IPS DF 6.9 (cell line): Measurements from ENCODE around the gene ASTN1.

Experiments used
- DNase-seq: peaks from one replicate; pipeline ENCODE4 v3.0.0-alpha.2; 2013; ENCODE audit warnings: low read depth, low spot score
- H3K27ac ChIP-seq: one replicate; pipeline ENCODE4 v1.5.1; 2013; ENCODE audit warnings: low read length, control low read depth
- H3K27me3 ChIP-seq: 2 replicates; pipeline ENCODE4 v1.6.1; 2013; ENCODE audit warnings: mild to moderate bottlenecking, low read length; ENCODE audit not compliant: control insufficient read depth, insufficient read depth
- H3K36me3 ChIP-seq: 2 replicates; pipeline ENCODE4 v1.6.1; 2013; ENCODE audit warnings: low read length; ENCODE audit not compliant: control insufficient read depth, insufficient read depth
- H3K4me1 ChIP-seq: 2 replicates; pipeline ENCODE4 v1.6.1; 2013; ENCODE audit warnings: low read length; ENCODE audit not compliant: control insufficient read depth, insufficient read depth
- H3K4me3 ChIP-seq: 2 replicates; pipeline ENCODE4 v1.5.1; 2013; ENCODE audit warnings: mild to moderate bottlenecking, low read length
- H3K9me3 ChIP-seq: 2 replicates; pipeline ENCODE4 v1.6.1; 2013; ENCODE audit warnings: low read length, inconsistent platforms; ENCODE audit not compliant: control insufficient read depth, insufficient read depth
- WGBS: extraction: QIAGEN DNeasy Blood & Tissue Kit; methylation state at CpG from one replicate; pipeline ENCODE4 v1.1.7; 2013; ENCODE audit warnings: mixed read lengths, missing lambda C conversion rate; ENCODE audit not compliant: insufficient read length, insufficient coverage; 5-methylcytosine and 5-hydroxymethylcytosine counted together

ASTN1 gene

GRCh38 chr1:176839216-176839615 lies 325.3 kb downstream of the ASTN1 start:
- no peaks in the 10 kb centered on the region for H3K27me3 ChIP-seq
- H3K27ac ChIP-seq, result no peak overlapping the region
- WGBS, result no CpG with 5 or more reads among the region's 4 CpGs
- H3K4me1 ChIP-seq, result no peaks in the 10 kb centered on the region
- H3K9me3 ChIP-seq, result no peaks in the 10 kb centered on the region
- DNase-seq, result no peak
- no peak overlapping the region for H3K4me3 ChIP-seq
- no peaks in the 10 kb centered on the region for H3K36me3 ChIP-seq

- Histone ChIP-seq H3K36me3 (no peaks in the 10 kb centered on the region), H3K9me3 (no peaks in the 10 kb centered on the region), H3K4me1 (no peaks in the 10 kb centered on the region), H3K27ac (no peak overlapping the region), H3K27me3 (no peaks in the 10 kb centered on the region), H3K4me3 (no peak overlapping the region)
- no CpG with 5 or more reads among the region's 5 CpGs for WGBS
- DNase-seq, result no peak
Measured at GRCh38 chr1:176838276-176838995, 326.1 kb downstream of the ASTN1 start.

GRCh38 chr1:176837708-176838107 lies 326.8 kb downstream of the ASTN1 start:
- WGBS, result no CpG with 5 or more reads among the region's 2 CpGs
- no peak for DNase-seq

DNA sequence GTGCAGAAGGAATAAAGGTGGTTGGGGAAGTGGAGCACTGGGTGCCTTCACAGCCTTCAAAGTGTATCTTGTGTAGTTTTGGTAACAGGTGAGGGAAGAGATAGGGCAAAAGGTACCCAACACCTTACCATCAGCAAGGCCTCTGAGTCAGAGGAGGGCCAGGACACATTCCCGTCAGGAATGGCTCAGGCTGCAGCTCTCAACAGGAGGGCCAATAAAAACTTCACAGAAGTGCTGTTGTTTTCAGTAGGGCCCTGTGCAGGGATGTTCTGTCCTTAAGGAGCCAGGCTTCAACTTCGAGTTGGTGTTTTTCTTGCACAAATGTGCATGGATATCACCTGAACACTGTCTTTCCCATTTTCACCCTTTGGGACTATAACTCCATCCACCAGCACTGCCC lies 333.4 kb downstream of the ASTN1 start:
- no peak overlapping the region for H3K27ac ChIP-seq
- no CpG with 5 or more reads among the region's 2 CpGs for WGBS
- DNase-seq, result no peak
- H3K36me3 ChIP-seq, result no peaks in the 10 kb centered on the region
- no peak overlapping the region for H3K4me3 ChIP-seq
- no peaks in the 10 kb centered on the region for H3K9me3 ChIP-seq
- no peaks in the 10 kb centered on the region for H3K4me1 ChIP-seq
- no peaks in the 10 kb centered on the region for H3K27me3 ChIP-seq

More at GRCh38 chr1:176837708-176838107, 326.8 kb downstream of the ASTN1 start:
- H3K36me3 ChIP-seq, result no peaks in the 10 kb centered on the region
- no peak overlapping the region for H3K4me3 ChIP-seq
- no peaks in the 10 kb centered on the region for H3K9me3 ChIP-seq
- H3K4me1 ChIP-seq, result no peaks in the 10 kb centered on the region
- no peaks in the 10 kb centered on the region for H3K27me3 ChIP-seq
- H3K27ac ChIP-seq, result no peak overlapping the region

DNA sequence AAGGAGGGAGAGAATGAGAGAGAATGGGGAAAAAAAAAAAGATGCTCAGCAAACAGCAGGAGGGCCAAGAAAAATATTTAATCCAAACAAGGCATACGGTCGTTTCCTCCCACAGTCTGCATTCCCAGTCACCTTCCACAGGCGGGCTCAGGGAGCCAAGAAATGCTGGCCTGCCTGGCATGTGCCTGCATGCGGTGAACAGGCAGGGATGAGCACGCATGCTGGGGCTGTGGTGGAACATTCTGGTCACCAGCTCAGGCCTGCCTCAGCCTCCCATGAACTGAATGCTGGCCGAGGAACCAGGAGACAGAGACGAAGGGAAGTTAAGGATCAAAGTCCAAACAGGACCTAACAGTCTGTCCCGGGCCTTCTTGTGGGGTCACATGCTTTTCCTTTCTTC lies 335.3 kb downstream of the ASTN1 start:
- DNase-seq, result no peak
- no peaks in the 10 kb centered on the region for H3K4me1 ChIP-seq
- H3K27ac ChIP-seq, result no peak overlapping the region
- no peaks in the 10 kb centered on the region for H3K9me3 ChIP-seq
- no CpG with 5 or more reads among the region's 8 CpGs for WGBS
- H3K27me3 ChIP-seq, result no peaks in the 10 kb centered on the region
- H3K4me3 ChIP-seq, result no peak overlapping the region
- no peaks in the 10 kb centered on the region for H3K36me3 ChIP-seq

DNA sequence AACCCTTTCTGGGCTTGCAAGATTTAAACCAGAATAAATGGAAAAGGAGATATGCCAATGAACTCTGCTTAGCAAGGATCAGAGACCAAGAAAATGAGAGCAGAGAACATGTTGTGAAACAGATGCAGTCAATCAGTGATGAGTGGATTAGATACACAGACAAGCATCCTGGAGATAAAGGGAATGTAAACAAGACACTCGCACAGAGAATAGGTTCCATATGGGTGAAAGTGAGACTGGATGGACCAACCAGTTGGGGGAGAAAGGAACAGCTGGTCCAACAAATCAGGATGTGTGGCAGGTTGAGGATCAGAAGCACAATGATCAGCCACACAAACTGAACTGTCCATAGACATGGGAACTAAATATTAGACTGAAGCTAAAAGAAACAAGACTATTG lies 338.2 kb downstream of the ASTN1 start:
- Histone ChIP-seq H3K4me3 (no peak overlapping the region), H3K27ac (no peak overlapping the region), H3K4me1 (no peaks in the 10 kb centered on the region), H3K36me3 (no peaks in the 10 kb centered on the region), H3K27me3 (no peaks in the 10 kb centered on the region), H3K9me3 (no peaks in the 10 kb centered on the region)
- DNase-seq, result no peak
- no CpG with 5 or more reads among the region's 1 CpG for WGBS

DNA sequence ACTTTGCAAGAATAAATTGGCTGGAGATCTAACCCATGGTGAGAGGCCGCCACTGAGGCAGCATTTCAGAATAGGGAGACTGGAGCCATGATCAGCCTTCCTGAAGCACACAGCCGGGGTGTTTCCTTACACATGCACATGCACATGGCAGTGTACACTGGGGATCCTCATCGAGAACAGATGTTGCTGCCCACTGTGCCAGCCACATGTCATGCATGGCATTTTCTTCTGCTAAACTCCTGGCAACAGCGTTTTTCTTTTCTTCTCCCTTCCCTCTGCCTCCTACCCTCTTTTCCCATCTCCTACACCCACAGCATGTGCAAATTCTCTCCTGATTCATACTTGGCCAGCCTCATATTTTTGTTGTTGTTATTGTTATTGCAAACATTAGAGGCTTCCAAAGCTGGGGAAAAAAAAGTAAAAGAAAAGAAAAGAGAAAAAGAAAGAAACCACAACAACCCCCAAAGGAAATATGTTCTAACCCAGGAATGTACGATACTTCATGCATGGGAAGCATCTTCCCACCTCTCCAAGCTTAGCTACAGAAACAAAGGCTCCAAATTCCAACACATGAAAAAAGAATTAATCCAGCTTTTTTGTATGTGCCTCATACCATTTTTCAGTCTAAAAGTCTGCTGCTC lies 344.0 kb downstream of the ASTN1 start:
- H3K4me1 ChIP-seq, result peaks cover 2% of the 10 kb centered on the region; the same call in 1 of the 2 replicates
- no peaks in the 10 kb centered on the region for H3K36me3 ChIP-seq
- no peaks in the 10 kb centered on the region for H3K27me3 ChIP-seq
- no peak for DNase-seq
- H3K27ac ChIP-seq, result no peak overlapping the region
- no peaks in the 10 kb centered on the region for H3K9me3 ChIP-seq
- H3K4me3 ChIP-seq, result no peak overlapping the region
- WGBS, result no CpG with 5 or more reads among the region's 5 CpGs

DNA sequence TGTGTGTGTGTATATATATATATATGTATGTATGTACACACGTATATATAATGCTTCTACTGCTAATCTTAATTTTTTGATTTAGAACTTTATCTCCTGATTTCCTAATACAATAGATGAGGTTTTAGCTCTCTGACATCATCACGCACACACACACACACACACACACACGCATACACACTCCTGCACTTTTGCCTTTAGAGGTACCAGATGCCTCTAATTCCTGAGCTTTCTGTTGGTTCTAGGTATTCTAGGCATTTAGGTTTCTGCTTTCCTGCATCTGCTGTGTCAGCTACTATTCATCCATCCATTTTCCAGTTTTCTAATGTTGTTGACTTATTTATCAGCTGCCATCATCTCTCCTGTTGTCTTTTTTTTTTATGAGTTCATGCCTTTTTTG lies 348.3 kb downstream of the ASTN1 start:
- Histone ChIP-seq H3K36me3 (no peaks in the 10 kb centered on the region), H3K9me3 (no peaks in the 10 kb centered on the region), H3K27ac (no peak overlapping the region), H3K27me3 (no peaks in the 10 kb centered on the region), H3K4me3 (no peak overlapping the region), H3K4me1 (peaks cover 3% of the 10 kb centered on the region; the same call in 1 of the 2 replicates)
- WGBS, result no CpG with 5 or more reads among the region's 3 CpGs
- DNase-seq, result no peak

DNA sequence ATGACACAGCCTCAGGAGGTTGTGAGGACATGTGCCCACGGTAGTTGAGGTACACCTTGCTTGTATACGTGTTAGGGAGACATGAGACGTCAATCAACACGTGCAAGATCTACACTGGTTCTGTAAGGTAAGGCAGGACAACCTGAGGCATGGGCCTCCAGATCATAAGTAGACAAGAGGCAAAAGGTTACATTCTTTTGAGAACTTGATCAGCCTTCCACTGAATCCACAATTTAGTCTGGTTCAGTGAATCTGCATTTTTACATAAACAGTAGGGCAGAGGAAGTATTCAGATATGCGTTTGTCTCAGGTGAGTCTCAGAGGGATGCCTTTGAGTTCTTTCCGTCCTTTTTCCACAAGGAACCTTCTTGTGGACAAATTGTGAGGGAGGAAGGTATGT lies 348.9 kb downstream of the ASTN1 start:
- Histone ChIP-seq H3K4me3 (no peak overlapping the region), H3K27me3 (no peaks in the 10 kb centered on the region), H3K4me1 (peaks cover 3% of the 10 kb centered on the region; the same call in 1 of the 2 replicates), H3K9me3 (no peaks in the 10 kb centered on the region), H3K27ac (no peak overlapping the region), H3K36me3 (no peaks in the 10 kb centered on the region)
- no CpG with 5 or more reads among the region's 6 CpGs for WGBS
- DNase-seq, result peak; percentile 29

DNA sequence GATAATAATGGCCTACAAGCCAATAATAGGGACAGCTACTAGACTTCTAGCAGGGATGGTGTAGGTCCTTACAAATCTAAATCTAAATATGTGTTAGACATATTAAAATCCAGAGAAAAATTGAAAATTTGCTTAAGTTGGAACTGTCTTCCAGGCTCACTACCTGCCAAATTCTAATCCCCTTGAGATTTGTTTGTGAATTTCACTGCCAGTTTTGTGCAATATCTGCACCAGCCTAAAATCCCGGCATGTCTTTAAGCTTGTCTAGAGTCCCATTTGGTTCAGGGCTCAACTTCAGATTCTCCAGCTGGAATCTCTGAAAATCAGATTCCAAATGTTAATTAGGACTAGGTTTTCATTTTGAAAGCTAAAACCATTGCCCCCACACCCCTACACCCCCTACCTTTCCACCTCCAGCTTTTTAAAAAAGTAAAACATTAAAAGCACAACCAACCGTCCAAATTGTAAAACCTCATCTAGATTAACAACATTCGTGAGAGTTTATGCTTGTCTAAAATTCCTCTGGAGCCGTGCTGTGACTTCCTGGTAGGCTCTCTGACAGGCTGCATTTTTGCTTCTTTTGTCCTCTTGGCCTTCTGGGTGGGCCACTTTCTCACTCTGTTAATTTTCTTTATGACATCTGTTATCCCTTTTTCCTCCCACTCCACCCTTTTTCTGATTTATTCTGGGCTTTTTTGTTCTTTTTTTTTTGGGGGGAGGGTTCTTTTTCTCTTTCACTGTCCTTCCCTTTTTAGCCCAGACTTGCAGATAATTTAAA lies 352.8 kb downstream of the ASTN1 start:
- H3K9me3 ChIP-seq, result no peaks in the 10 kb centered on the region
- no peak for DNase-seq
- H3K36me3 ChIP-seq, result no peaks in the 10 kb centered on the region
- H3K27ac ChIP-seq, result no peak overlapping the region
- H3K4me1 ChIP-seq, result peaks cover 3% of the 10 kb centered on the region; the same call in 1 of the 2 replicates
- H3K27me3 ChIP-seq, result no peaks in the 10 kb centered on the region
- WGBS, result no CpG with 5 or more reads among the region's 4 CpGs
- H3K4me3 ChIP-seq, result no peak overlapping the region
